ENCODE data around the gene IGFLR1.

DNA sequence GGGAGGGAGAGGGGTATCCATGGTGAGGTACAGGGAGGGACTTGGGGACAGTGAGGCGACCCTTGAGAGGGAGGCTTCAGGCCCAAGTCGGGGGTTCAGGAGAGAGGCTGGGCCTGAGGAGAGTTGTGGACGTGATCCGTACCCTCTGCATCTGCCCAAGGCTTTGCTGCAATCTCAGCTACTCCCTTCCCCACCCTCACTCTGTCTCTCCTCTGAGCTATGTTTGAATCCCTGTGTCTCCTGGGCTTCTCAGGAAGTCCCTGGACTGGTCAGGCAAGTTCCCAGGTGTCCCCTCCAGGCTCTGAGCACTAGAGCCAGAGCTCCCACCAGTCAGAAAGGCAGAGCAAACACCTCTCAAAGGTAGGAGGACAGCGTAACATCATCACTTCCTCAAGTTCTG lies 7.9 kb upstream of the IGFLR1 start:
- TF ChIP-seq CTCF (IDR thresholded peaks at IDR 0.05) (no peak), POLR2A (IDR thresholded peaks at IDR 0.05) (no peak)

All from esophagus squamous epithelium (tissue), 4 donors.